Erythroblast (primary cell): ENCODE results near the gene TULP4.
"Not testable (repeated sequence)": the region's sequence is repeated elsewhere in the genome, so short reads cannot be mapped to it uniquely, and the experiment has no call there.

ENCODE experiments used
- DNase-seq, 2 experiments: peaks; one replicate each; lab custom pipeline; 2025; lab: John Stamatoyannopoulos, UW
- GATA1 ChIP-seq: IDR thresholded peaks from 2 replicates; pipeline ENCODE4 v1.6.1; 2011; ENCODE audit warnings: low read depth, mild to moderate bottlenecking, control low read depth, low read length, moderate library complexity
- POLR2A ChIP-seq: IDR thresholded peaks from 2 replicates; pipeline ENCODE4 v1.6.1; 2011; ENCODE audit warnings: mild to moderate bottlenecking, low read length

The TULP4 gene

DNA sequence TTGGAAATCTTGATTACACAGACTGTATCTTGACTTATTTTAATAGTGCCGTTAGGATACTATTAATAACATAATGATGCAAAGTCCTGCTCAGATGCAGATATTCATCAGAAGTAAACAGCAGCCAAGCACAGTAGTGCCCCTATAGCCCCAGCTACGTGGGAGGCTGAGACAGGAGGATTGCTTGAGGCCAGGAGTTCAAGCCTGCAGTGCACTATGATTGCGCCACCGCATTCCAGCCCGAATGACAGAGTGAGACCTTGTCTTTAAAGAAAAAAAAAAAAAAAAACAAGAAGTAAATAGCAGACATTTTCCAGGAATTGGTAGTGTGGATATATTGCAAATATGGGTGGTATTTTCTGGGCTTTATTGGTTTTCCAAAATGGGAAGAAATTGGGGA, 61.8 kb downstream of the TULP4 start:
- TF ChIP-seq GATA1 (no peak), POLR2A (no peak)
- no peak for DNase-seq

DNA sequence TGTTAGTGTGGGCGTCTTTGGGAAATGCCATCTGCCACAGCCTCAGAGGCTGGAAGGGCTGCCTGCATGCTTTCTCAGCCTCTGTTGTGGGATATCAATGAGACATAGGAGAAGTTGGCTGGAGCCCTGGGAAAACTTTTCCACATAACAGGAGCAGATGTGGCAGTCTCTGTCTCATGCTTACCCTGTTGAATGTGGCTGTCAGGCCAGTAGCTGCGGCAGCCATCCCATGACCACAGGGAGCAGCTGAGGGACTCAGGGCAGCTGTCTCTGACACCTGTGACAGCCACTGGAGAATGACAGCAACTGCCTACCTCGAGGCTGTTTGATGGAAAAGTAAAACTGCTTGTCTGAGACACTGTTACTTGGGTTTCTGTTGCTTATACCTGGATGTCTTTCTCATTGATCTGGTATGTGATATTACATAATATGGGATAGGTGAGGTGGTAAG, 64.4 kb downstream of the TULP4 start:
- TF ChIP-seq POLR2A (no peak), GATA1 (no peak)
- no peak for DNase-seq

- no peak for TF ChIP-seq POLR2A
- TF ChIP-seq GATA1: no peak
- no peak for DNase-seq
Measured at GRCh38 chr6:158377860-158378259, 65.6 kb downstream of the TULP4 start.

GRCh38 chr6:158379336-158379735, 67.1 kb downstream of the TULP4 start:
- TF ChIP-seq GATA1 (no peak), POLR2A (no peak)
- DNase-seq: no peak

- TF ChIP-seq POLR2A: no peak
- DNase-seq: no peak
Measured at GRCh38 chr6:158381214-158381613, 68.9 kb downstream of the TULP4 start.

DNA sequence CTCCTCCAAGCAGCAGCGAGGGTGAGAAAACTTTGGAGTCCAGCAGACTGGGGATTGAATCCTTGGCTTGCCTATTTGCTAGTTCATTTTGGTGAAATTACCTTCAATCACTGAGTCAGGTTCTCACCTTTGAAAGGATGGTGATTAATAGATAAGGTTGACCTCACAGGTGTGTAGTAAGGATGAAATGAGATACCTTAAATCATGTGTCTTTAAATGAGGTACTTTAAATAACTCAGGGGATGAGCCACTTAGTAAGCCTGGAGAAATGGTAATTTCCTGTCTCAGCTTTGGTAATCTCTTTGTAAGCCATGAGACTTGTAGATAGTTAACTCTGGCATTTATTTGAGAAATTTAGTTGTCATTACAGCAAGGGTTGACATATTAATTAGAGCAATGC, 70.2 kb downstream of the TULP4 start:
- TF ChIP-seq POLR2A: no peak
- TF ChIP-seq GATA1: no peak
- no peak for DNase-seq

DNA sequence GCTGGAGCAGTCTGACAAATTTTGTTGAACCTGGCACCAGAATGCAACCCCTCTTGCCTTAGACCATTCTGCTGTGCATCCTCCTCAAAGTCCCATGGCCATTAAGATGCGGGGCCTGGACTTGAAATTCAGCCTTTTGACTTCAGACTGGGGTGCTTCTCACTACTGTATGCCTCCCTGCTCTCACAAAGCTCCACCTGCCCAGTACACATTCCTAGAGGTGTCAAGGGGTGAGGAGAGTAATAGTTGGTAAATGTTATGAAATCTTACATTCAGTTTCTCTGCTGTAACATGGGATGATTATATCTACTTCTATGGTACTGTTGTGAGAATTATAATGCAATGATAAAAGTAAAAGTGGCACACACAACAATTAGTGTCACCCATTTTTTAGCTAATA, 70.8 kb downstream of the TULP4 start:
- DNase-seq: no peak
- no peak for TF ChIP-seq GATA1
- TF ChIP-seq POLR2A: no peak

- TF ChIP-seq GATA1 (no peak), POLR2A (no peak)
Measured at GRCh38 chr6:158383542-158383941, 71.3 kb downstream of the TULP4 start.

DNA sequence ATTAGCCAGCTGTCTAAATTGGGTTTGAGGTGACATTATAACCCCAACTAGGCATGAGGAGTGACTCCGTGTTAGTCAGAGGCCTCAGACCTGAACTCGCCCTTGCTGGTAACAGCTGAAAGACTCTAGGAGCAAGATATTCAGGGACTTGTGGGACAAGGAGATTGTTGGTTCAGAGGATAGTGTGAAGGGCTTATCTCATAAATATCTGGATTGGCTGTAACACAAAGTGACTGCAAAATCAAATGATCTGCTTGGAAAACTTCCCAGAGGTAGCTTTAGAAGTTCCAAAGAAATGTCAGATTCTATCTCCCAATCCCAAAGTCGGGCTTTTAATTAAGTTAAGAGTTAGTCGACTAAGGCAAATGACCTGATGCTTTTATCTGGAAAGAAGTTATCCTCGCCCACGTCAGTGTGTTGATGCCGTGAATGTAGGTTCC, 72.4 kb downstream of the TULP4 start:
- TF ChIP-seq POLR2A (no peak), GATA1 (no peak)
- no peak for DNase-seq

More at GRCh38 chr6:158383542-158383941, 71.3 kb downstream of the TULP4 start:
- DNase-seq: no peak

DNA sequence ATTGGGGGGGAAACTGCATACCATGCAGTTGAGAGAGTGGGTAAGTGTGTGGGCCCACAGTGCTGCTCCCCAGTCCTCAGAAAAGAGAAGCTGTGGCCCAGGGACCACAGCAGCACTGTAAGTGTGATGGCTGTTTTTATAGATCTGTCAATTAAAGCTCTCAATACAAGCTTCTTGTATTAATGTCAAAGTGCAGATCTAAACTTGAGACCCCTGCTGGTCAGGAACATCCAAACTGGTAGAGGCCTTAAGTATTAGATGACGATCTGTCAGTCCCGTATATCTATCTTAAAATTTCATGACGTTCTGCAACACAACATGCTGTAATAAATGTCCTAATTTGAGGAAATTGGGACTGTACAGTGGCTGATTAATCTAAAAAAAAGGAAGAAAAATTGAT, 74.8 kb downstream of the TULP4 start:
- peak; percentile 21 to 24 for DNase-seq
- TF ChIP-seq GATA1 (no peak), POLR2A (no peak)

GRCh38 chr6:158387578-158387977, 75.3 kb downstream of the TULP4 start:
- no peak for TF ChIP-seq GATA1
- TF ChIP-seq POLR2A: no peak
- no peak for DNase-seq

DNA sequence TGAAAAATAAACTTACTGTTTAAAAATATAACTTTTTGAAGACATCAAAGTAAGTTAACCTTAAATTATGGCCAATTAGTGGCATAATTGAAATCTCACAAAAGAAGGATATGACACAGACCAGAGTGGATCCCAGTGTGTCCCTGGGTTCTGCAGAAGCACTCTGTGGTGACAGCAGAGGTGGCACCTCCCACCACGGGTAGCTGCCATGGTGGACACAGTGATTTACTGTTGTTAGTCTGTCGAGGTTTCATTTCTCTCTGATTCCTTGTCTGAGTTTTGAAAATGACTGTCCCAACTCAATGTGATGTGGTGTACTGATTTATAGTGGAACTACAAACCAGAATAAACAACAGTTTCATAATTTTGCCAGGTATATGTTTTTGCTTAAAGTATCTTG, 76.5 kb downstream of the TULP4 start:
- no peak for TF ChIP-seq POLR2A
- no peak for TF ChIP-seq GATA1

GRCh38 chr6:158389193-158389919, 77.1 kb downstream of the TULP4 start:
- DNase-seq: no peak
- TF ChIP-seq POLR2A (no peak), GATA1 (no peak)

More for the DNA sequence above, 76.5 kb downstream of the TULP4 start:
- DNase-seq: no peak

DNA sequence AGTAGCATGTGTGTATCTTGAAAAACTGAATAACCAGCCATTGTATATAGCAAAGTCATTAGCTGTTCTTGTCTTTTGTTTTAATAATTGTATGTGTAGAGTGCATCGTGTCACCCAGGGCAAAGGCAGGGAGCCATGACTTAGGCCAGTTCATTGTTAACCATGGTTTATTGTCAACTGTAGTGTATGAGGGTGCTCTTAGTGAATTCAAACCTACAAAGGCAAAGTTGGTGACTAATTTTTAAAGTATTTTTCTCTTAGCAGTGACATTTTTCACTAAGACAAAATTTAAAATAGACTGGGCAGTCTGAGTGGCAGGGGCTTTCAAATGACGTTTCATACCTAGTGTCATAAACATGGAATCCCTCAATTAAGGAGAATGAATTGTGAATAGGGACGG, 79.0 kb downstream of the TULP4 start:
- no peak for TF ChIP-seq POLR2A
- TF ChIP-seq GATA1: no peak
- DNase-seq: no peak

GRCh38 chr6:158391977-158392376, 79.7 kb downstream of the TULP4 start:
- not testable (repeated sequence) for DNase-seq
